Neural cell (in vitro differentiated cells): Measurements from ENCODE around the gene DIAPH1. TPM values are rescaled to one million over a fixed set of nuclear protein-coding genes. Genes with fewer than 3 reads are reported as not detected.

ENCODE experiments used
- H2AFZ ChIP-seq: fragments of 200-600, 300-800 bp; sonication (generic), shearing (Covaris generic); 2 replicates; pipeline ENCODE4 v1.6.0; 2014; ENCODE audit warnings: low read depth, mild to moderate bottlenecking, antibody characterized with exemption, low read length, moderate library complexity
- H3F3A ChIP-seq: fragments of 200-600 bp; shearing (Covaris generic); 2 replicates; pipeline ENCODE4 v1.6.1; 2016; ENCODE audit warnings: mild to moderate bottlenecking, moderate library complexity, mixed read lengths, antibody characterized with exemption, low read length; ENCODE audit not compliant: insufficient read depth, poor library complexity, severe bottlenecking
- H3K27ac ChIP-seq: fragments of 200-600, 300-800 bp; sonication (generic), shearing (Covaris generic); 2 replicates; pipeline ENCODE4 v1.5.1; 2014; ENCODE audit warnings: mild to moderate bottlenecking, low read length, moderate library complexity
- H3K27me3 ChIP-seq: fragments of 300-800, 200-600 bp; sonication (generic), shearing (Covaris generic); 2 replicates; pipeline ENCODE4 v1.6.0; 2014; ENCODE audit warnings: mild to moderate bottlenecking, low read depth, low read length, moderate library complexity; ENCODE audit not compliant: insufficient read depth
- H3K36me3 ChIP-seq: fragments of 300-800, 200-600 bp; sonication (generic), shearing (Covaris generic); 2 replicates; pipeline ENCODE4 v1.5.1; 2014; ENCODE audit warnings: mild to moderate bottlenecking, antibody characterized with exemption, low read length, moderate library complexity; ENCODE audit not compliant: insufficient read depth
- H3K4me2 ChIP-seq: fragments of 300-800, 200-600 bp; sonication (generic), shearing (Covaris generic); 2 replicates; pipeline ENCODE4 v1.6.0; 2014; ENCODE audit warnings: mild to moderate bottlenecking, low read length
- H3K4me3 ChIP-seq: fragments of 300-800, 200-600 bp; sonication (generic), shearing (Covaris generic); 2 replicates; pipeline ENCODE4 v1.5.1; 2014; ENCODE audit warnings: mild to moderate bottlenecking, low read length, moderate library complexity
- H3K79me2 ChIP-seq: fragments of 200-600 bp; shearing (Covaris generic); replicated peaks from 2 replicates; pipeline ENCODE4 v1.6.0; 2014; ENCODE audit warnings: mild to moderate bottlenecking, low read length, moderate library complexity; ENCODE audit not compliant: insufficient read depth
- H3K9ac ChIP-seq: fragments of 300-800, 200-600 bp; sonication (generic), shearing (Covaris generic); 2 replicates; pipeline ENCODE4 v1.6.1; 2016; ENCODE audit warnings: mild to moderate bottlenecking, low read length, mixed read lengths
- H3K9me2 ChIP-seq: fragments of 200-600 bp; shearing (Covaris generic); 2 replicates; pipeline ENCODE4 v1.6.1; 2016; ENCODE audit warnings: mild to moderate bottlenecking, low read length, mixed read lengths; ENCODE audit not compliant: insufficient read depth
- H3K9me3 ChIP-seq: fragments of 200-600, 300-800 bp; sonication (generic), shearing (Covaris generic); 2 replicates; pipeline ENCODE4 v1.6.1; 2016; ENCODE audit warnings: mild to moderate bottlenecking, mixed run types, low read length, moderate library complexity, mixed read lengths
- H4K20me1 ChIP-seq: fragments of 200-600 bp; shearing (Covaris generic); 2 replicates; pipeline ENCODE4 v1.6.1; 2016; ENCODE audit warnings: mild to moderate bottlenecking, mixed run types; ENCODE audit not compliant: insufficient read depth
- EP300 ChIP-seq: fragments of 450-650 bp; conservative IDR thresholded peaks from 2 replicates; pipeline ENCODE4 v1.6.1; 2014; ENCODE audit warnings: antibody characterized with exemption, mild to moderate bottlenecking, moderate library complexity; ENCODE audit not compliant: poor library complexity, severe bottlenecking
- EZH2 ChIP-seq: fragments of 200-600, 300-800 bp; shearing (Covaris generic), sonication (generic); IDR thresholded peaks from 2 replicates; pipeline ENCODE4 v1.6.1; 2014; ENCODE audit warnings: antibody characterized with exemption, low read length, borderline replicate concordance, mild to moderate bottlenecking; ENCODE audit not compliant: insufficient read depth, poor library complexity, severe bottlenecking
- MXI1 ChIP-seq: fragments of 450-650 bp; conservative IDR thresholded peaks from 2 replicates; pipeline ENCODE4 v1.6.1; 2014; ENCODE audit warnings: antibody characterized with exemption, mild to moderate bottlenecking; ENCODE audit not compliant: poor library complexity, severe bottlenecking
- POLR2AphosphoS5 ChIP-seq: IDR thresholded peaks from 2 replicates; pipeline ENCODE4 v1.6.1; 2012
- RAD21 ChIP-seq: fragments of 450-650 bp; conservative IDR thresholded peaks from 2 replicates; pipeline ENCODE4 v1.6.1; 2014; ENCODE audit warnings: antibody characterized with exemption, mild to moderate bottlenecking, moderate library complexity
- SMC3 ChIP-seq: fragments of 450-650 bp; conservative IDR thresholded peaks from 2 replicates; pipeline ENCODE4 v1.6.1; 2014; ENCODE audit warnings: antibody characterized with exemption, mild to moderate bottlenecking, moderate library complexity; ENCODE audit not compliant: poor library complexity
- TAF1 ChIP-seq: IDR thresholded peaks from 2 replicates; pipeline ENCODE4 v1.6.1; 2012; ENCODE audit warnings: low read depth
- polyA plus RNA-seq: library from polyadenylated mRNA; depleted of rRNA; stranded (reverse); fragments of >200 nt; gene quantifications from 2 replicates; pipeline ENCODE4 v1.2.3, GENCODE V29; 2014
- TF ChIP-seq, protein P1 (sequence below): IDR thresholded peaks from 2 replicates; pipeline ENCODE4 v1.6.1; 2012; ENCODE audit warnings: borderline replicate concordance
- TF ChIP-seq, protein P2 (sequence below): fragments of 450-650 bp; IDR thresholded peaks from 2 replicates; pipeline ENCODE4 v1.5.1; 2014; ENCODE audit warnings: antibody characterized with exemption, mild to moderate bottlenecking, moderate library complexity; ENCODE audit not compliant: poor library complexity, severe bottlenecking

The DIAPH1 gene
- polyA plus RNA-seq, 1 donor from 2014 or later = 21.9 TPM

GRCh38 chr5:141560151-141560550, 58.6 kb downstream of the DIAPH1 start:
- H3K36me3 ChIP-seq = peaks cover 5% of the 10 kb centered on the region
- H3K9me2 ChIP-seq = no peaks in the 10 kb centered on the region
- no peaks in the 10 kb centered on the region for H3K27me3 ChIP-seq
- peak overlapping the region; percentile 79 for H3K9ac ChIP-seq
- H3F3A ChIP-seq = peaks cover 3% of the 10 kb centered on the region
- TF ChIP-seq EP300 = no peak
- peak overlapping the region; percentile 69 for H3K4me2 ChIP-seq
- peak overlapping the region; percentile 30 for H2AFZ ChIP-seq
- H4K20me1 ChIP-seq = no peaks in the 10 kb centered on the region
- H3K27ac ChIP-seq = peak overlapping the region; percentile 99
- H3K9me3 ChIP-seq = no peaks in the 10 kb centered on the region
- H3K4me3 ChIP-seq = peak overlapping the region; percentile 55
- H3K79me2 ChIP-seq = no peaks in the 10 kb centered on the region

DNA sequence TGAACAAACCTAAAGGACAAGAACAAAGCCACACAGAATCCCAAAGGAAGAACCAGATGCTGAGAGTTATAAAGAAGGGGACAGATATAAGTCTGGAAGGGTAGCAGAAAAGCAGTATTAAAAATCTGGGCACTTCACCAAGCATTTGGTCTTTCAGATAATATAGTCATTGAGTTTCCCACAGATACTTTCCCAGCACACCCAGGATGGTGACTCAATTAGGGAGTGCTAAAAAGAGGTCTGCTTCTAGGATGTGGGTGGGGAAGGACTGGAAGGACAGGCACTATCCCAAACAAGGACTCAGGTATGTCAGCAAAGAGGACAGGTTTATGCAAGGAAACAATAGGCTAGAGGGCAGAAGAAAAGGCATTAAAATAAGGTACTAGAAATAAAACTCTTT, 59.3 kb downstream of the DIAPH1 start:
- Histone ChIP-seq H3K9ac (no peak overlapping the region), H3K9me2 (no peaks in the 10 kb centered on the region)

DNA sequence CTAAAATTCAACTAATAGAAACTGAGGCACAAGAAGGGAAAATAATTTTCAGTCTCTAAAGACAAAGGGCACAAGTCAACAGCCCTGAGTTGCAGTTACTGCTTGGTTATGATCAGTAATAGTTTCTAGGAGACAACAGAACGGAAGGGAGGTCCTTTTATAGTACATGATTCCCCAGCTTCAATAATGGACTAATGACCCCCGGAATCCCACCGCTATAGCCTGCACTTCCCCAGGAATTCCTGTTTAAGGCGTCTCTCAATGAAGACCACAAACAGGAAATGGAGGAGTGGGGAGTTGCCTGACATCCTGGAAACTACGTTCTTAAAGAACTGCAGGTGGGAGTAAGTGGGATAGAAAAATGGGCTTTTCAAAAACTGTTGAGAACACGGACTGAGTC, 60.6 kb downstream of the DIAPH1 start:
- no peak overlapping the region for H3K27ac ChIP-seq
- H3K4me3 ChIP-seq = no peak overlapping the region
- TF ChIP-seq, protein P1, sequence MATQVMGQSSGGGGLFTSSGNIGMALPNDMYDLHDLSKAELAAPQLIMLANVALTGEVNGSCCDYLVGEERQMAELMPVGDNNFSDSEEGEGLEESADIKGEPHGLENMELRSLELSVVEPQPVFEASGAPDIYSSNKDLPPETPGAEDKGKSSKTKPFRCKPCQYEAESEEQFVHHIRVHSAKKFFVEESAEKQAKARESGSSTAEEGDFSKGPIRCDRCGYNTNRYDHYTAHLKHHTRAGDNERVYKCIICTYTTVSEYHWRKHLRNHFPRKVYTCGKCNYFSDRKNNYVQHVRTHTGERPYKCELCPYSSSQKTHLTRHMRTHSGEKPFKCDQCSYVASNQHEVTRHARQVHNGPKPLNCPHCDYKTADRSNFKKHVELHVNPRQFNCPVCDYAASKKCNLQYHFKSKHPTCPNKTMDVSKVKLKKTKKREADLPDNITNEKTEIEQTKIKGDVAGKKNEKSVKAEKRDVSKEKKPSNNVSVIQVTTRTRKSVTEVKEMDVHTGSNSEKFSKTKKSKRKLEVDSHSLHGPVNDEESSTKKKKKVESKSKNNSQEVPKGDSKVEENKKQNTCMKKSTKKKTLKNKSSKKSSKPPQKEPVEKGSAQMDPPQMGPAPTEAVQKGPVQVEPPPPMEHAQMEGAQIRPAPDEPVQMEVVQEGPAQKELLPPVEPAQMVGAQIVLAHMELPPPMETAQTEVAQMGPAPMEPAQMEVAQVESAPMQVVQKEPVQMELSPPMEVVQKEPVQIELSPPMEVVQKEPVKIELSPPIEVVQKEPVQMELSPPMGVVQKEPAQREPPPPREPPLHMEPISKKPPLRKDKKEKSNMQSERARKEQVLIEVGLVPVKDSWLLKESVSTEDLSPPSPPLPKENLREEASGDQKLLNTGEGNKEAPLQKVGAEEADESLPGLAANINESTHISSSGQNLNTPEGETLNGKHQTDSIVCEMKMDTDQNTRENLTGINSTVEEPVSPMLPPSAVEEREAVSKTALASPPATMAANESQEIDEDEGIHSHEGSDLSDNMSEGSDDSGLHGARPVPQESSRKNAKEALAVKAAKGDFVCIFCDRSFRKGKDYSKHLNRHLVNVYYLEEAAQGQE = no peak
- TF ChIP-seq EP300 (no peak), RAD21 (no peak), TAF1 (no peak), EZH2 (no peak), POLR2AphosphoS5 (no peak), SMC3 (no peak)

More for the DNA sequence above, 59.3 kb downstream of the DIAPH1 start:
- Histone ChIP-seq H2AFZ (no peak overlapping the region), H3K9me3 (no peaks in the 10 kb centered on the region), H4K20me1 (no peaks in the 10 kb centered on the region), H3F3A (peaks cover 3% of the 10 kb centered on the region), H3K36me3 (peaks cover 5% of the 10 kb centered on the region), H3K79me2 (no peaks in the 10 kb centered on the region), H3K27ac (peak overlapping the region; percentile 99), H3K4me2 (no peak overlapping the region), H3K27me3 (no peaks in the 10 kb centered on the region), H3K4me3 (no peak overlapping the region)
- TF ChIP-seq, protein P1 = no peak
- TF ChIP-seq SMC3 = no peak
- no peak for TF ChIP-seq POLR2AphosphoS5
- TF ChIP-seq EZH2 = no peak
- no peak for TF ChIP-seq RAD21
- TF ChIP-seq EP300 = no peak
- TF ChIP-seq TAF1 = no peak
- TF ChIP-seq, protein P2, sequence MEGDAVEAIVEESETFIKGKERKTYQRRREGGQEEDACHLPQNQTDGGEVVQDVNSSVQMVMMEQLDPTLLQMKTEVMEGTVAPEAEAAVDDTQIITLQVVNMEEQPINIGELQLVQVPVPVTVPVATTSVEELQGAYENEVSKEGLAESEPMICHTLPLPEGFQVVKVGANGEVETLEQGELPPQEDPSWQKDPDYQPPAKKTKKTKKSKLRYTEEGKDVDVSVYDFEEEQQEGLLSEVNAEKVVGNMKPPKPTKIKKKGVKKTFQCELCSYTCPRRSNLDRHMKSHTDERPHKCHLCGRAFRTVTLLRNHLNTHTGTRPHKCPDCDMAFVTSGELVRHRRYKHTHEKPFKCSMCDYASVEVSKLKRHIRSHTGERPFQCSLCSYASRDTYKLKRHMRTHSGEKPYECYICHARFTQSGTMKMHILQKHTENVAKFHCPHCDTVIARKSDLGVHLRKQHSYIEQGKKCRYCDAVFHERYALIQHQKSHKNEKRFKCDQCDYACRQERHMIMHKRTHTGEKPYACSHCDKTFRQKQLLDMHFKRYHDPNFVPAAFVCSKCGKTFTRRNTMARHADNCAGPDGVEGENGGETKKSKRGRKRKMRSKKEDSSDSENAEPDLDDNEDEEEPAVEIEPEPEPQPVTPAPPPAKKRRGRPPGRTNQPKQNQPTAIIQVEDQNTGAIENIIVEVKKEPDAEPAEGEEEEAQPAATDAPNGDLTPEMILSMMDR = no peak
- TF ChIP-seq MXI1 = no peak

More for the DNA sequence above, 60.6 kb downstream of the DIAPH1 start:
- Histone ChIP-seq H3K9ac (no peak overlapping the region), H3K4me2 (no peak overlapping the region), H3K36me3 (no peaks in the 10 kb centered on the region), H3F3A (peaks cover 3% of the 10 kb centered on the region), H3K9me2 (no peaks in the 10 kb centered on the region), H2AFZ (no peak overlapping the region), H3K9me3 (no peaks in the 10 kb centered on the region), H3K27me3 (no peaks in the 10 kb centered on the region), H4K20me1 (no peaks in the 10 kb centered on the region), H3K79me2 (no peaks in the 10 kb centered on the region)
